ENCODE data around the gene ZNF175.

ZNF175 gene

GRCh38 chr19:51570962-51571575, at the start of gene ZNF175:
ZNF175 (plus strand) TSS chr19:51571283; CDS start chr19:51573330, 2,047 bp downstream.
- FAIRE-seq = peak; percentile 27

GRCh38 chr19:51521357-51521756, 49.7 kb upstream of the ZNF175 start:
- no peak for FAIRE-seq

More at GRCh38 chr19:51570962-51571575, at the start of gene ZNF175:
- peak; percentile 89 for DNase-seq (ENCODE audit: low spot score)

GRCh38 chr19:51521781-51522180, 49.3 kb upstream of the ZNF175 start:
- FAIRE-seq = no peak
- DNase-seq (ENCODE audit: low spot score) = no peak

More at GRCh38 chr19:51521357-51521756, 49.7 kb upstream of the ZNF175 start:
- no peak for DNase-seq (ENCODE audit: low spot score)

GRCh38 chr19:51524666-51525264, 46.3 kb upstream of the ZNF175 start:
- DNase-seq (ENCODE audit: low spot score) (no peak), FAIRE-seq (no peak)

GRCh38 chr19:51525651-51526050, 45.4 kb upstream of the ZNF175 start:
- no peak for FAIRE-seq
- DNase-seq (ENCODE audit: low spot score) = no peak

GRCh38 chr19:51529301-51529700, 41.8 kb upstream of the ZNF175 start:
- DNase-seq (ENCODE audit: low spot score) (no peak), FAIRE-seq (no peak)

GRCh38 chr19:51530616-51531015, 40.5 kb upstream of the ZNF175 start:
- FAIRE-seq (no peak), DNase-seq (ENCODE audit: low spot score) (no peak)

GRCh38 chr19:51531349-51532315, 39.5 kb upstream of the ZNF175 start, which contains the start of gene SIGLEC6:
SIGLEC6 (minus strand) TSS chr19:51531670; CDS start chr19:51531648, 22 bp downstream.
- DNase-seq (ENCODE audit: low spot score) = no peak

GRCh38 chr19:51535535-51535934, 35.5 kb upstream of the ZNF175 start:
- no peak for FAIRE-seq
- DNase-seq (ENCODE audit: low spot score) = no peak

More at GRCh38 chr19:51531349-51532315, 39.5 kb upstream of the ZNF175 start, which contains the start of gene SIGLEC6:
- FAIRE-seq = no peak

GRCh38 chr19:51539821-51540366, 31.2 kb upstream of the ZNF175 start:
- DNase-seq (ENCODE audit: low spot score) (no peak), FAIRE-seq (no peak)

GRCh38 chr19:51541458-51542357, 29.4 kb upstream of the ZNF175 start:
- DNase-seq (ENCODE audit: low spot score) (no peak), FAIRE-seq (no peak)

- FAIRE-seq (no peak), DNase-seq (ENCODE audit: low spot score) (no peak)
Measured at GRCh38 chr19:51542699-51543098, 28.4 kb upstream of the ZNF175 start.

GRCh38 chr19:51544038-51544437, 27.0 kb upstream of the ZNF175 start:
- DNase-seq (ENCODE audit: low spot score) = no peak

GRCh38 chr19:51546107-51546649, 24.9 kb upstream of the ZNF175 start:
- DNase-seq (ENCODE audit: low spot score) (no peak), FAIRE-seq (no peak)

More at GRCh38 chr19:51544038-51544437, 27.0 kb upstream of the ZNF175 start:
- FAIRE-seq = no peak

- FAIRE-seq (no peak), DNase-seq (ENCODE audit: low spot score) (no peak)
Measured at GRCh38 chr19:51546650-51547396, 24.3 kb upstream of the ZNF175 start.

GRCh38 chr19:51547397-51548212, 23.5 kb upstream of the ZNF175 start:
- DNase-seq (ENCODE audit: low spot score) (no peak), FAIRE-seq (no peak)

GRCh38 chr19:51548213-51548651, 22.9 kb upstream of the ZNF175 start:
- no peak for FAIRE-seq
- DNase-seq (ENCODE audit: low spot score) = no peak

- DNase-seq (ENCODE audit: low spot score) (no peak), FAIRE-seq (no peak)
Measured at GRCh38 chr19:51548891-51549305, 22.2 kb upstream of the ZNF175 start.
